Thyroid gland (tissue), 4 donors: Measurements from ENCODE around the gene DUSP8.
"Not testable (repeated sequence)": the region's sequence is repeated elsewhere in the genome, so short reads cannot be mapped to it uniquely, and the experiment has no call there.

Source experiments
- CTCF ChIP-seq, 6 experiments: fragments of 200-600 bp in 3 of 6; fragments of 450-650 bp in 3 of 6; sonication (generic) in 3 of 6; IDR thresholded peaks; one replicate each; pipeline ENCODE4 v1.5.1; 2016 to 2019; ENCODE audit warnings: antibody characterized with exemption in 6 of 6, mild to moderate bottlenecking in 2 of 6, inconsistent platforms in 1 of 6, moderate library complexity in 1 of 6
- POLR2A ChIP-seq, 2 donors: fragments of 450-650 bp; IDR thresholded peaks; one replicate each; pipeline ENCODE4 v1.6.1; 2017; ENCODE audit warnings: antibody characterized with exemption in 2 of 2, mild to moderate bottlenecking in 2 of 2, moderate library complexity in 1 of 2

- not testable (repeated sequence) for TF ChIP-seq CTCF, POLR2A (IDR thresholded peaks at IDR 0.05)
Observed at GRCh38 chr11:1584661-1585370, 12.7 kb upstream of the DUSP8 start, which contains the start of gene KRTAP5-1.
